GM06990 (cell line): ENCODE results near the gene NEK11.
"Not testable (repeated sequence)": the region's sequence is repeated elsewhere in the genome, so short reads cannot be mapped to it uniquely, and the experiment has no call there.

Source experiments
- DNase-seq: peaks from one replicate; pipeline ENCODE4 v3.0.0-alpha.2; 2011; ENCODE audit not compliant: insufficient read length; ENCODE audit errors: extremely low read depth
- H3K27me3 ChIP-seq: replicated peaks from 2 replicates; pipeline ENCODE4 v1.6.0; 2011; ENCODE audit warnings: low read length; ENCODE audit not compliant: control insufficient read depth, insufficient read depth
- H3K36me3 ChIP-seq: 2 replicates; pipeline ENCODE4 v1.5.1; 2011; ENCODE audit warnings: low read length; ENCODE audit not compliant: control insufficient read depth, insufficient read depth
- H3K4me3 ChIP-seq: replicated peaks from 2 replicates; pipeline ENCODE4 v1.5.1; 2011; ENCODE audit warnings: low read depth, mild to moderate bottlenecking, control low read depth, low read length
- TF ChIP-seq, protein P1 (sequence below): IDR thresholded peaks from 2 replicates; pipeline ENCODE4 v1.5.1; 2011; ENCODE audit warnings: low read length, control low read depth, mild to moderate bottlenecking, inconsistent platforms; ENCODE audit not compliant: insufficient read depth, poor library complexity, severe bottlenecking

Gene NEK11

DNA sequence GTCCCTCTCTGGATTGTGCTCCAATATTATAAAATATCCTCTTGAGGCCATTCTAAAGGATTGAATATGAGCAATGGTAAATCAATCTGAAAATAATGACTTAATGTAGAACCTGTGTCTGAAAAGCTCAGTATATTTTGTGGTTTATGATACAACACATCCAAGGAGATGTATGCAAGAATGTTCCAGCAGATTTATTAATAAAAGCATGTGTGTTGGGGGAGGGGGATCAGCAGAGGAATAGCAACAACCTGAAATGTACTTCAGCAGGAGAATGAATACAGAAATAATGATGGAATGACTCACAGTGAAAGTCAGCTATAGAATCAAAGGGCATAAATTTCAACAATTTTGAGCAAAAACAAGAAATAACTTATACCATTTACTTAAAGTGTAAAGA, 298.2 kb downstream of the NEK11 start:
- no peaks in the 10 kb centered on the region for H3K27me3 ChIP-seq
- DNase-seq = no peak
- H3K36me3 ChIP-seq = no peaks in the 10 kb centered on the region
- TF ChIP-seq, protein P1, sequence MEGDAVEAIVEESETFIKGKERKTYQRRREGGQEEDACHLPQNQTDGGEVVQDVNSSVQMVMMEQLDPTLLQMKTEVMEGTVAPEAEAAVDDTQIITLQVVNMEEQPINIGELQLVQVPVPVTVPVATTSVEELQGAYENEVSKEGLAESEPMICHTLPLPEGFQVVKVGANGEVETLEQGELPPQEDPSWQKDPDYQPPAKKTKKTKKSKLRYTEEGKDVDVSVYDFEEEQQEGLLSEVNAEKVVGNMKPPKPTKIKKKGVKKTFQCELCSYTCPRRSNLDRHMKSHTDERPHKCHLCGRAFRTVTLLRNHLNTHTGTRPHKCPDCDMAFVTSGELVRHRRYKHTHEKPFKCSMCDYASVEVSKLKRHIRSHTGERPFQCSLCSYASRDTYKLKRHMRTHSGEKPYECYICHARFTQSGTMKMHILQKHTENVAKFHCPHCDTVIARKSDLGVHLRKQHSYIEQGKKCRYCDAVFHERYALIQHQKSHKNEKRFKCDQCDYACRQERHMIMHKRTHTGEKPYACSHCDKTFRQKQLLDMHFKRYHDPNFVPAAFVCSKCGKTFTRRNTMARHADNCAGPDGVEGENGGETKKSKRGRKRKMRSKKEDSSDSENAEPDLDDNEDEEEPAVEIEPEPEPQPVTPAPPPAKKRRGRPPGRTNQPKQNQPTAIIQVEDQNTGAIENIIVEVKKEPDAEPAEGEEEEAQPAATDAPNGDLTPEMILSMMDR = no peak
- no peak overlapping the region for H3K4me3 ChIP-seq

DNA sequence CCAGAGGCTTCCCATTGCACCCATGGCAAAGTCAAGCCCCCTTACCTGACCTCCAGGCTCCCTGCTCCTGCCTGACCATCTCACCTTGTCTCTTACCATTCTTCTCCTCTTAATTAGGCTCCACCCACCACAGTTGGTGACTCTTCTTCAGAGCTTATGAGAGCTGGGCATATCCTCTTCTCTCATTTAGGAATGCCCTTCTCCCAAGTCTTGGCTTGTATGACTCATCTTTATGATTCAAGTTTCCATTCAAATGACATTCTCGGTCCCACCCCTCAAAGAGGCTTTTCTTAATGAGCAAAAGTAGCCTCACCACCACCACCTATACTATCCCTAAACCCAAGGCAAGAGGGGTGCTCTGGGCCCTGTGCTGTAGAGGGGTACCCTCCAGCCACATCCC, 299.6 kb downstream of the NEK11 start:
- TF ChIP-seq, protein P1 = no peak
- Histone ChIP-seq H3K4me3 (no peak overlapping the region), H3K36me3 (no peaks in the 10 kb centered on the region), H3K27me3 (no peaks in the 10 kb centered on the region)
- no peak for DNase-seq

DNA sequence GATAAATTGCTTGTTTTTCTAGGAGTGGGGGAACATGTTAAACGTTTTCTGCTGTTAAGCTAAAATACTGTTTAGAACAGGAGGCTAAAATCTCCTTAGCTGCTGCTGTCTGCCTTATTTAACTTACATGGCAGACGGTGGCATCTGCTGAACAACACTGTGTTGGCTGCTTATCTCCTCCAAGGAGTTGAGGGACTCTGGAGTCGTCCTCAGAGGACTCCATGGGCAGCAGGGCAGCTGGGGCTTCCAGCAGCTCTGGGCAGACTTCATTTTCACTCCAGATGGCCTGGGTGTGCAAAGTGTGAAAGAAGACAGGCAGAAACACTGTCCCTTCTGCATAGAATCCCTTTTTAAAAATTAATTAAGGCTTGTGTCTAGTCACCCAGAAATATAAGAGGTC, 302.0 kb downstream of the NEK11 start:
- TF ChIP-seq, protein P1 = no peak
- no peak for DNase-seq
- Histone ChIP-seq H3K27me3 (no peaks in the 10 kb centered on the region), H3K4me3 (no peak overlapping the region), H3K36me3 (no peaks in the 10 kb centered on the region)

DNA sequence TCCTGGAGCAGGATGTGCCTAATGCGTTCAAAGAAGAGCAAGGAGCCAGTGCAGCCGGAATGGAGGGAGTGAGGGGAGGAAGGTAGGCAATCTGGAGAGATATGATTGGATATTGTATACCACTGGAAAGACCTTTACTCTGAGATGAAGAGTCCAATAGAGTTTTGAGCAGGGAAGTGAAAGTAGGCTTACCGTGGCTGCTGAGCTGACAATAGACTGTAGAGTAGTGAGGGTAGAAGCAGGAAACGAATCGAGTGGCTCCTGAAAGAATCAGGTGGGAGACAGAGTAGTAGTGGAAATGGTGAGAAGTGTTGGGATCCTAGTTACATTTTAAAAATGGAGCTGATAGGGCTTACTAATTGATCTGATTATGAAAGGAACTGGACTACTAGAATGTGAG, 303.1 kb downstream of the NEK11 start:
- DNase-seq = no peak

DNA sequence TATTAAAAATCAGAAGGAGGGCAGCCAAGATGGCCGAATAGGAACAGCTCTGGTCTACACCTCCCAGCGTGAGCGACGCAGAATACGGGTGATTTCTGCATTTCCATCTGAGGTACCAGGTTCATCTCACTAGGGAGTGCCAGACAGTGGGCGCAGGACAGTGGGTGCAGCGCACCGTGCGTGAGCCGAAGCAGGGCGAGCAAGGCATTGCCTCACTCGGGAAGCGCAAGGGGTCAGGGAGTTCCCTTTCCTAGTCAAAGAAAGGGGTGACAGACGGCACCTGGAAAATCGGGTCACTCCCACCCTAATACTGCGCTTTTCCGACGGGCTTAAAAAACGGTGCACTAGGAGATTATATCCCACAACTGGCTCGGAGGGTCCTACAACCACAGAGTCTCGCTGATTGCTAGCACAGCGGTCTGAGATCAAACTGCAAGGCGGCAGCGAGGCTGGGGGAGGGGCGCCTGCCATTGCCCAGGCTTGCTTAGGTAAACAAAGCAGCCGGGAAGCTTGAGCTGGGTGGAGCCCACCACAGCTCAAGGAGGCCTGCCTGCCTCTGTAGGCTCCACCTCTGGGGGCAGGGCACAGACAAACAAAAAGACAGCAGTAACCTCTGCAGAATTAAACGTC, 304.9 kb downstream of the NEK11 start:
- H3K27me3 ChIP-seq, H3K36me3 ChIP-seq, DNase-seq, H3K4me3 ChIP-seq: not testable (repeated sequence)

More for the DNA sequence above, 303.1 kb downstream of the NEK11 start:
- no peaks in the 10 kb centered on the region for H3K36me3 ChIP-seq
- H3K27me3 ChIP-seq = no peaks in the 10 kb centered on the region
- H3K4me3 ChIP-seq = no peak overlapping the region
- TF ChIP-seq, protein P1 = no peak

DNA sequence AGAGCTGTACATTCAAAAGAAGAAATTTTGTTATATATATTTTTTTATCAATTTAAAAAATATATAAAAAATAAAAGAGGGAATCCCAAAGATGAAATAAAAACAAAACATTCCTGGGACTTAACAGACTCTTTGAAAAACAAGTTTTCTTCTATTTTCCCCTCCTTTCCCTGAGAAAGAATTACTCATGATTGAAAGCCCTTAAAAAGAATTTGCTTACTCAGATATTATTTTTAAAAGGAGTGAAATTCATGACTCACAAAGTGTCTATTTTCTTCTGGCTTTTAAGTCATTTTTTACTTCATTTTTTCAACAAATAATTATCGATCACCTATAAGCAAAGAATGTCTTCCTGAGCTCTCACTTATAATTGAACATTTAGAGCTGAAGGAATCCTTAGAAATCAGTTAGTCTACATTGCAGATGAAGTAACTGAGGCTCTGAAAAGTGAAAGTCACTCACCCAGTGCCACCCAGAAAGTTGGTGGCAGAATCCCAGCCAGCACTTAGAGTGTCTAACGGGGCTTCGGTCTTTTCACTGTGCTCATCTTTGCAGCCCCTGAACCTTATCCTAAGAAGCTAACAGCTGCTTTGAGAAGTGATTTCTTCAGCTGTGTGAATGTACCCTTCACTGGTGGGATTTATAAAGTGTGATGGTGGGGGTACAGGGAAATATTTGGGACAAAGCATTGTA, 312.4 kb downstream of the NEK11 start:
- DNase-seq = no peak

More for the DNA sequence above, 312.4 kb downstream of the NEK11 start:
- Histone ChIP-seq H3K36me3 (no peaks in the 10 kb centered on the region), H3K4me3 (no peak overlapping the region), H3K27me3 (no peaks in the 10 kb centered on the region; the same call in 1 of the 2 replicates)
- TF ChIP-seq, protein P1 = no peak
